Neural progenitor cell (in vitro differentiated cells): ENCODE results near the gene CEP164.

Experiments
- EZH2 ChIP-seq: fragments of 200-600 bp; sonication (generic); IDR thresholded peaks from 2 replicates; pipeline ENCODE4 v1.6.1; 2017; ENCODE audit warnings: antibody characterized with exemption, mild to moderate bottlenecking, moderate library complexity
- TF ChIP-seq, protein P1 (sequence below): fragments of 200-600 bp; sonication (generic); IDR thresholded peaks from 2 replicates; pipeline ENCODE4 v1.5.1; 2017; ENCODE audit warnings: antibody characterized with exemption, mild to moderate bottlenecking

DNA sequence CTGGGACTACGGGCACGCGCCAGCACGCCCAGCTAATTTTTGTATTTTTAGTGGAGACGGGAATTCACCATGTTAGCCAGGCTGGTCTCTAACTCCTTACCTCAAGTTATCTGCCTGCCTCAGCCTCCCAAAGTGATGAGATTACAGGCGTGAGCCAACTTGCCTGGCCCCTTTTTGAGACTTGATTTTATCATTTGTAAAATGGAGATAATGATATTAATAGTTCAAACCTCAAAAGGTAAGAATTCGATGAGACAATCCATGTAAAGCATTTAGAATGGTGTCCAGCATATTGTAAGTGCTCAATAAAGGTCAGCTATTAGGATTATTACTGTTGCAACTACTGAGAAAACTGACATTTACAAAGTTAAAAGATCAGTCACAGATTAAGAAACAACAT lies 8.9 kb upstream of the CEP164 start:
- TF ChIP-seq, protein P1, sequence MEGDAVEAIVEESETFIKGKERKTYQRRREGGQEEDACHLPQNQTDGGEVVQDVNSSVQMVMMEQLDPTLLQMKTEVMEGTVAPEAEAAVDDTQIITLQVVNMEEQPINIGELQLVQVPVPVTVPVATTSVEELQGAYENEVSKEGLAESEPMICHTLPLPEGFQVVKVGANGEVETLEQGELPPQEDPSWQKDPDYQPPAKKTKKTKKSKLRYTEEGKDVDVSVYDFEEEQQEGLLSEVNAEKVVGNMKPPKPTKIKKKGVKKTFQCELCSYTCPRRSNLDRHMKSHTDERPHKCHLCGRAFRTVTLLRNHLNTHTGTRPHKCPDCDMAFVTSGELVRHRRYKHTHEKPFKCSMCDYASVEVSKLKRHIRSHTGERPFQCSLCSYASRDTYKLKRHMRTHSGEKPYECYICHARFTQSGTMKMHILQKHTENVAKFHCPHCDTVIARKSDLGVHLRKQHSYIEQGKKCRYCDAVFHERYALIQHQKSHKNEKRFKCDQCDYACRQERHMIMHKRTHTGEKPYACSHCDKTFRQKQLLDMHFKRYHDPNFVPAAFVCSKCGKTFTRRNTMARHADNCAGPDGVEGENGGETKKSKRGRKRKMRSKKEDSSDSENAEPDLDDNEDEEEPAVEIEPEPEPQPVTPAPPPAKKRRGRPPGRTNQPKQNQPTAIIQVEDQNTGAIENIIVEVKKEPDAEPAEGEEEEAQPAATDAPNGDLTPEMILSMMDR = no peak
- no peak for TF ChIP-seq EZH2
